IPS-18c (cell line): ENCODE data around the gene LRRC61.
A peak's percentile ranks its signal among the peaks of the same experiment; 100 is the strongest.
"Not testable (repeated sequence)": the region's sequence is repeated elsewhere in the genome, so short reads cannot be mapped to it uniquely, and the experiment has no call there.

Experiments used
- H3K4me3 ChIP-seq: 2 replicates; pipeline ENCODE4 v1.7.0; 2013; ENCODE audit warnings: low read depth, mild to moderate bottlenecking, low read length, moderate library complexity; ENCODE audit not compliant: insufficient read depth
- H3K9me3 ChIP-seq: one replicate; pipeline ENCODE4 v1.6.1; 2013; ENCODE audit warnings: mild to moderate bottlenecking, low read length, moderate library complexity; ENCODE audit not compliant: control insufficient read depth, insufficient read depth

LRRC61 gene

GRCh38 chr7:150305259-150305902 lies 17.8 kb upstream of the LRRC61 start:
- not testable (repeated sequence) for H3K9me3 ChIP-seq, H3K4me3 ChIP-seq

- not testable (repeated sequence) for H3K9me3 ChIP-seq, H3K4me3 ChIP-seq
These were observed 17.3 kb upstream of the LRRC61 start for GRCh38 chr7:150305903-150306284.

GRCh38 chr7:150306377-150306776 lies 16.8 kb upstream of the LRRC61 start:
- not testable (repeated sequence) for H3K9me3 ChIP-seq, H3K4me3 ChIP-seq

- Histone ChIP-seq H3K4me3 (no peak overlapping the region), H3K9me3 (peaks cover 2% of the 10 kb centered on the region)
These were observed 16.0 kb upstream of the LRRC61 start for GRCh38 chr7:150307129-150307528.

- Histone ChIP-seq H3K4me3 (no peak overlapping the region), H3K9me3 (peaks cover 2% of the 10 kb centered on the region)
These were observed 15.3 kb upstream of the LRRC61 start for GRCh38 chr7:150307904-150308303.

- Histone ChIP-seq H3K4me3 (no peak overlapping the region), H3K9me3 (peaks cover 2% of the 10 kb centered on the region)
These were observed 14.6 kb upstream of the LRRC61 start for GRCh38 chr7:150308575-150308974.

GRCh38 chr7:150311146-150311545 lies 12.0 kb upstream of the LRRC61 start:
- no peak overlapping the region for H3K4me3 ChIP-seq
- peaks cover 2% of the 10 kb centered on the region for H3K9me3 ChIP-seq

- H3K4me3 ChIP-seq = no peak overlapping the region
- H3K9me3 ChIP-seq = peaks cover 2% of the 10 kb centered on the region
These were observed 11.4 kb upstream of the LRRC61 start for GRCh38 chr7:150311711-150312110.

- not testable (repeated sequence) for H3K9me3 ChIP-seq, H3K4me3 ChIP-seq
These were observed 10.3 kb upstream of the LRRC61 start for GRCh38 chr7:150312649-150313366.

GRCh38 chr7:150313367-150313809 lies 9.8 kb upstream of the LRRC61 start:
- no peak overlapping the region for H3K4me3 ChIP-seq
- peaks cover 2% of the 10 kb centered on the region for H3K9me3 ChIP-seq

GRCh38 chr7:150313870-150314269 lies 9.3 kb upstream of the LRRC61 start:
- no peak overlapping the region; the same call in 1 of the 2 replicates for H3K4me3 ChIP-seq
- H3K9me3 ChIP-seq = peaks cover 2% of the 10 kb centered on the region

- no peak overlapping the region for H3K4me3 ChIP-seq
- no peaks in the 10 kb centered on the region for H3K9me3 ChIP-seq
These were observed 8.4 kb upstream of the LRRC61 start for GRCh38 chr7:150314639-150315239.

GRCh38 chr7:150316987-150317386 lies 6.2 kb upstream of the LRRC61 start:
- not testable (repeated sequence) for H3K4me3 ChIP-seq, H3K9me3 ChIP-seq

GRCh38 chr7:150317748-150318444 lies 5.3 kb upstream of the LRRC61 start:
- H3K4me3 ChIP-seq = no peak overlapping the region
- H3K9me3 ChIP-seq = no peaks in the 10 kb centered on the region

GRCh38 chr7:150321788-150322113 lies 1.4 kb upstream of the LRRC61 start:
- no peaks in the 10 kb centered on the region for H3K9me3 ChIP-seq
- no peak overlapping the region for H3K4me3 ChIP-seq

- Histone ChIP-seq H3K4me3 (peak overlapping the region; percentile 71), H3K9me3 (no peaks in the 10 kb centered on the region)
These were observed 882 bp upstream of the LRRC61 start for GRCh38 chr7:150322114-150322832.

GRCh38 chr7:150323682-150324372 lies 672 bp downstream of the LRRC61 start:
- no peaks in the 10 kb centered on the region for H3K9me3 ChIP-seq
- peak overlapping the region; percentile 71 for H3K4me3 ChIP-seq
